DND-41 (cell line): ENCODE measurements around the gene ARHGAP4.

Experiments
- ATAC-seq: fragments of 200-7000 bp; cut with Tn5 transposase; 3 replicates; pipeline ENCODE4 v1.9.1; 2021; ENCODE audit warnings: low read depth; ENCODE audit not compliant: insufficient read depth
- DNase-seq: peaks from one replicate; pipeline ENCODE4 v3.0.0-alpha.2; 2020
- H2AFZ ChIP-seq: 2 replicates; pipeline ENCODE4 v1.6.0; 2012; ENCODE audit warnings: low read depth, low read length
- H3K27ac ChIP-seq: 2 replicates; pipeline ENCODE4 v1.5.1; 2012; ENCODE audit warnings: low read length, inconsistent platforms
- H3K27me3 ChIP-seq: fragments of 200-600 bp; sonication (generic); 2 replicates; pipeline ENCODE4 v1.6.0; 2012; ENCODE audit warnings: low read length, mild to moderate bottlenecking, inconsistent platforms; ENCODE audit not compliant: insufficient read depth, poor library complexity
- H3K36me3 ChIP-seq: 2 replicates; pipeline ENCODE4 v1.5.1; 2012; ENCODE audit warnings: low read length, inconsistent platforms; ENCODE audit not compliant: insufficient read depth
- H3K4me1 ChIP-seq: 2 replicates; pipeline ENCODE4 v1.5.1; 2012; ENCODE audit warnings: mild to moderate bottlenecking, low read length; ENCODE audit not compliant: insufficient read depth
- H3K4me2 ChIP-seq: 2 replicates; pipeline ENCODE4 v1.6.0; 2012; ENCODE audit warnings: mild to moderate bottlenecking, moderate library complexity, low read length, inconsistent platforms; ENCODE audit not compliant: insufficient read depth
- H3K4me3 ChIP-seq, 2 experiments: fragments of 200-600 bp in 1 of 2; shearing (Covaris generic) in 1 of 2; 2 replicates each; pipeline ENCODE4 v1.5.1; 2012 to 2016; ENCODE audit warnings: inconsistent platforms in 2 of 2, low read length in 2 of 2, mild to moderate bottlenecking in 2 of 2, low read depth in 1 of 2, moderate library complexity in 1 of 2
- H3K79me2 ChIP-seq: 2 replicates; pipeline ENCODE4 v1.6.0; 2012; ENCODE audit warnings: low read length, inconsistent platforms; ENCODE audit not compliant: insufficient read depth
- H3K9ac ChIP-seq: 2 replicates; pipeline ENCODE4 v1.6.0; 2012; ENCODE audit warnings: low read depth, mild to moderate bottlenecking, inconsistent platforms, low read length, moderate library complexity
- H3K9me3 ChIP-seq: 2 replicates; pipeline ENCODE4 v1.5.1; 2012; ENCODE audit warnings: low read length, moderate library complexity, mild to moderate bottlenecking, inconsistent platforms; ENCODE audit not compliant: insufficient read depth, severe bottlenecking
- H4K20me1 ChIP-seq: 2 replicates; pipeline ENCODE4 v1.6.0; 2012; ENCODE audit warnings: low read length; ENCODE audit not compliant: insufficient read depth
- EZH2 ChIP-seq: IDR thresholded peaks from 3 replicates; pipeline ENCODE4 v1.6.1; 2012; ENCODE audit warnings: borderline replicate concordance, low read depth, mild to moderate bottlenecking, moderate library complexity, low read length, inconsistent platforms; ENCODE audit not compliant: severe bottlenecking
- TF ChIP-seq, protein P1 (sequence below): IDR thresholded peaks from 2 replicates; pipeline ENCODE4 v1.5.1; 2012; ENCODE audit warnings: borderline replicate concordance, low read length, moderate library complexity, mild to moderate bottlenecking; ENCODE audit not compliant: poor library complexity, severe bottlenecking; ENCODE audit errors: extremely low read depth

Gene ARHGAP4

DNA sequence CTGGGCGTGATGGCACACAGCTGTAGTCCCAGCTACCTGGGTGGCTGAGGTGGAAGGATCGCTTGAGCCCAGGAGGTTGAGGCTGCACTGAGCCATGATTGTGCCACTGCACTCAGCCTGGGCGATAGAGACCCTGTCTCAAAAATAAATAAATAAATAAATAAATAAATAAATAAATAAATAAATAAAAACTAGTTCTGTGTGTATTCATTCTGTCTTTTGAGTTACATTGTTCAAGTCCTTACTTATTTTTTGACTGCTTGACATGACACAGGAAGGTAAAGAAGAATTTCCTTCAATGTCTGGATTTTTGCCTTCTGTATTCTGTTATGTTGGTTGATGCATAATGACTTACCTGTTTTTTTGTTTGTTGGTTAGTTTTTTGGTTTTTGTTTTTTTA, 11.0 kb upstream of the ARHGAP4 start:
- no peak overlapping the region for H3K4me2 ChIP-seq
- no peak overlapping the region for H3K9ac ChIP-seq
- peaks cover 30% of the 10 kb centered on the region for H3K4me1 ChIP-seq
- no peaks in the 10 kb centered on the region for H3K9me3 ChIP-seq
- no peak overlapping the region for H3K27ac ChIP-seq
- TF ChIP-seq, protein P1, sequence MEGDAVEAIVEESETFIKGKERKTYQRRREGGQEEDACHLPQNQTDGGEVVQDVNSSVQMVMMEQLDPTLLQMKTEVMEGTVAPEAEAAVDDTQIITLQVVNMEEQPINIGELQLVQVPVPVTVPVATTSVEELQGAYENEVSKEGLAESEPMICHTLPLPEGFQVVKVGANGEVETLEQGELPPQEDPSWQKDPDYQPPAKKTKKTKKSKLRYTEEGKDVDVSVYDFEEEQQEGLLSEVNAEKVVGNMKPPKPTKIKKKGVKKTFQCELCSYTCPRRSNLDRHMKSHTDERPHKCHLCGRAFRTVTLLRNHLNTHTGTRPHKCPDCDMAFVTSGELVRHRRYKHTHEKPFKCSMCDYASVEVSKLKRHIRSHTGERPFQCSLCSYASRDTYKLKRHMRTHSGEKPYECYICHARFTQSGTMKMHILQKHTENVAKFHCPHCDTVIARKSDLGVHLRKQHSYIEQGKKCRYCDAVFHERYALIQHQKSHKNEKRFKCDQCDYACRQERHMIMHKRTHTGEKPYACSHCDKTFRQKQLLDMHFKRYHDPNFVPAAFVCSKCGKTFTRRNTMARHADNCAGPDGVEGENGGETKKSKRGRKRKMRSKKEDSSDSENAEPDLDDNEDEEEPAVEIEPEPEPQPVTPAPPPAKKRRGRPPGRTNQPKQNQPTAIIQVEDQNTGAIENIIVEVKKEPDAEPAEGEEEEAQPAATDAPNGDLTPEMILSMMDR: no peak
- no peak for TF ChIP-seq EZH2
- peaks cover 12% of the 10 kb centered on the region for H3K36me3 ChIP-seq
- H3K27me3 ChIP-seq: no peaks in the 10 kb centered on the region
- peaks cover 28% of the 10 kb centered on the region for H3K79me2 ChIP-seq
- no peak for ATAC-seq
- no peak overlapping the region for H2AFZ ChIP-seq
- DNase-seq: no peak
- H3K4me3 ChIP-seq: no peak overlapping the region
- no peaks in the 10 kb centered on the region for H4K20me1 ChIP-seq

DNA sequence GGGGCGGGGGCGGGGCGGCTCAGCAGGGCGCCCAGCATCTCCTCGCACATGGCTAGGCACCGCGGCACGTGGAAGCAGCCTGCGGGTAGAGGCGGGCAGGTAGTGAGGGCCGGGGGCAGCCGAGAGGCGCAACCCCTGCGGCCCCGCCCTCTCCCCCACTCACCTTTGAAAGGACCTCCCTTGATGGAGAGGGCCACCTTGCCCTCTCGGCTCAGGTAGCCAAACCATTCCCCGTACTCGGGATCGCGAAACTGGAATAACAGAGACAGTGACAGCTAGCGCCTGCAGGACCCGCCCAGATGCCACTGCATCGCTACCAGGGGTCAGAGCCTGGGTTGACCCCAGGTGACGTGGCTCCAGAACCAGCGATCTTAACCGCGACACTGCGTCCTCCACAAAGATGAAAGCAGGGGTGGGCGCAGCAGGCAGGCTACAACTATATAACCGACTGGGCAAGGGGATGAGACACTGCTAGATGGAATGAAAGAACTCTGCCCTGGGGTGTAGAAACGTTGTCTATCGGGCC, 9.3 kb upstream of the ARHGAP4 start:
- H3K27me3 ChIP-seq: no peaks in the 10 kb centered on the region
- H2AFZ ChIP-seq: peak overlapping the region; percentile 2; the same call in 1 of the 2 replicates
- H3K4me2 ChIP-seq: peak overlapping the region; percentile 63
- H3K27ac ChIP-seq: peak overlapping the region; percentile 73
- peak; percentile 15; the same call in 2 of the 3 replicates for ATAC-seq
- H3K9ac ChIP-seq: peak overlapping the region; percentile 58
- peaks cover 29% of the 10 kb centered on the region for H3K36me3 ChIP-seq
- TF ChIP-seq, protein P1: no peak
- TF ChIP-seq EZH2: no peak
- H3K9me3 ChIP-seq: no peaks in the 10 kb centered on the region
- H3K4me1 ChIP-seq: peaks cover 47% of the 10 kb centered on the region
- H3K4me3 ChIP-seq: peak overlapping the region; percentile 11 to 68; a peak in 3 of 4 replicates
- H3K79me2 ChIP-seq: peaks cover 34% of the 10 kb centered on the region
- no peak for DNase-seq
- H4K20me1 ChIP-seq: no peaks in the 10 kb centered on the region

DNA sequence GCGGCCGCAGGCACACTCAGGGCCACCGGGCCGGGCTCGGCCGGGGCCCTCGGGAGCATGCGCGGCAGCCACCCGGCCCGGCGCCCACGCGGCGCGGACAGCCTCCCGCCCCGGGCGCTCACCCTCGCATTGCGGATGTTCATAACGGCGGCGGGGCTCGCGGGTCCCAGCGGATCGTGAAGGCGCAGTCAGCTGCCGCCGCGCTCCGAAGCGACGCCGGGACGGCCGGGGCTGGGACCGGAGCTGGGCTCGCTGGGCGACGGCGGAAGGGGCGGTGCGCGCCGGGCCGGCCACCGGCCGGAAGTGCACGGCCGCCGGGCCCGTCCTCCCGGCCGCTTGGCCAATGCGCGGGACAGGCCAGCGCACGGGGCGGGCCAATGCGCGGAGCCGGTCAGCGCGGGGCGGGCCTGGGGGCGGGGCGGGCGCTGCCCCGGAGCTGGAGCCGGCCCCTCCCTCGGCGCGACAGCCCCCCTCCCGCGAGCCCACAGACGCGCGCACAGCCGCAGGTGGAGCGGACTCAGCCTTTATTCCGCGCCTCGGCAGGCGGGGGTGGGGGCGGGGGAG, 8.8 kb upstream of the ARHGAP4 start, which contains the start of gene NAA10:
TSS of gene NAA10 (minus strand) at position 276 of the 564 bp plus-strand sequence. CDS start at position 143, 133 bp downstream.
- H3K27me3 ChIP-seq: no peaks in the 10 kb centered on the region
- TF ChIP-seq, protein P1: no peak
- TF ChIP-seq EZH2: no peak
- H3K79me2 ChIP-seq: peaks cover 37% of the 10 kb centered on the region
- ATAC-seq (peak; percentile 73), DNase-seq (peak; percentile 76)
- H3K4me1 ChIP-seq: peaks cover 52% of the 10 kb centered on the region
- H3K4me3 ChIP-seq: peak within 1 kb of the TSS; percentile 37 to 68; a peak in 3 of 4 replicates
- peak within 1 kb of the TSS; percentile 77 for H3K27ac ChIP-seq
- H3K4me2 ChIP-seq: peak within 1 kb of the TSS; percentile 63
- no peaks in the 10 kb centered on the region for H3K9me3 ChIP-seq
- H4K20me1 ChIP-seq: no peaks in the 10 kb centered on the region
- peak within 1 kb of the TSS; percentile 49 for H2AFZ ChIP-seq
- H3K9ac ChIP-seq: peak within 1 kb of the TSS; percentile 73
- peaks cover 34% of the 10 kb centered on the region for H3K36me3 ChIP-seq
